HCT116 (cell line): Measurements from ENCODE around the gene ZNF80. TPM values are rescaled to one million over a fixed set of nuclear protein-coding genes. Genes with fewer than 3 reads are reported as not detected.

Experiments
- ATAC-seq: fragments of 200-7000 bp; cut with Tn5 transposase; 2 replicates; pipeline ENCODE4 v1.9.1; 2020; ENCODE audit warnings: mild to moderate bottlenecking, moderate library complexity
- BruUV-seq: library from RNA; stranded (reverse); fragments of 400-500 nt; replicated peaks from 2 replicates; lab custom pipeline; 2021; lab: Mats Ljungman, UMichigan
- CTCF ChIA-PET: fragments of 300-600 bp; sonication (Branson Sonifier 250); formaldehyde crosslinking; loops from one replicate; lab custom pipeline; 2021; ENCODE audit warnings: antibody characterized with exemption; lab: Charles Lee
- POLR2A ChIA-PET: fragments of 300-600, 350-600 bp; sonication (Branson Sonifier 250); formaldehyde crosslinking; loops from one replicate; lab custom pipeline; 2021; ENCODE audit warnings: antibody characterized with exemption; lab: Charles Lee
- RAD21 ChIA-PET, 2 experiments: fragments of 300-600 bp; sonication (Branson Sonifier 250); formaldehyde crosslinking; loops; one replicate each; lab custom pipeline; 2023; ENCODE audit warnings: low total read pairs in 2 of 2; ENCODE audit not compliant: uncharacterized antibody in 2 of 2, unreplicated experiment in 2 of 2, low non-redundant PET in 1 of 2; lab: Charles Lee
- DNase-seq: peaks from one replicate; pipeline ENCODE4 v3.0.0-alpha.2; 2010; ENCODE audit warnings: low read depth, low spot score
- H2AFZ ChIP-seq: fragments of 200-600 bp; shearing (Covaris generic), sonication (generic); 2 replicates; pipeline ENCODE4 v1.6.1; 2017; ENCODE audit warnings: low read depth, mixed run types, mixed read lengths, antibody characterized with exemption, low read length; ENCODE audit not compliant: poor library complexity, severe bottlenecking
- H3K27ac ChIP-seq: 2 replicates; pipeline ENCODE4 v1.5.1; 2012; ENCODE audit warnings: low read depth, low read length
- H3K27me3 ChIP-seq: fragments of 200-600 bp; sonication (generic); 2 replicates; pipeline ENCODE4 v1.6.1; 2016; ENCODE audit warnings: mixed run types, low read length, mixed read lengths; ENCODE audit not compliant: insufficient read depth
- H3K36me3 ChIP-seq, 2 experiments: fragments of 200-500 bp in 1 of 2; fragments of 200-600 bp in 1 of 2; sonication (Bioruptor generic) in 1 of 2; sonication (generic) in 1 of 2; 2 replicates each; pipeline versions ENCODE4 v1.5.1 to v1.6.1; 2014 to 2016; ENCODE audit warnings: low read length in 2 of 2, inconsistent platforms in 1 of 2, mixed read lengths in 1 of 2, mixed run types in 1 of 2; ENCODE audit not compliant: insufficient read depth in 2 of 2, control insufficient read depth in 1 of 2
- H3K4me1 ChIP-seq, 2 experiments: fragments of 200-600 bp in 1 of 2; sonication (generic) in 1 of 2; 2 replicates each; pipeline versions ENCODE4 v1.5.1 to v1.6.1; 2012 to 2017; ENCODE audit warnings: low read length in 2 of 2, inconsistent platforms in 1 of 2, mild to moderate bottlenecking in 1 of 2, mixed read lengths in 1 of 2, mixed run types in 1 of 2, moderate library complexity in 1 of 2; ENCODE audit not compliant: insufficient read depth in 2 of 2, control insufficient read depth in 1 of 2
- H3K4me2 ChIP-seq: fragments of 200-600 bp; sonication (generic); 2 replicates; pipeline ENCODE4 v1.6.1; 2017; ENCODE audit warnings: mixed run types, low read length, mixed read lengths
- H3K4me3 ChIP-seq, 2 experiments: fragments of 200-600 bp in 1 of 2; sonication (generic) in 1 of 2; replicated peaks in 1 of 2; 2 replicates each; pipeline ENCODE4 v1.5.1; 2011 to 2016; ENCODE audit warnings: low read length in 2 of 2, control low read depth in 1 of 2, low read depth in 1 of 2, mild to moderate bottlenecking in 1 of 2, mixed read lengths in 1 of 2, mixed run types in 1 of 2
- H3K79me2 ChIP-seq: fragments of 200-600 bp; sonication (generic); 2 replicates; pipeline ENCODE4 v1.6.1; 2017; ENCODE audit warnings: mild to moderate bottlenecking, mixed run types, low read length, moderate library complexity, mixed read lengths; ENCODE audit not compliant: insufficient read depth
- H3K9ac ChIP-seq: fragments of 200-600 bp; sonication (generic); 2 replicates; pipeline ENCODE4 v1.6.1; 2016; ENCODE audit warnings: low read length, mixed read lengths
- H3K9me2 ChIP-seq: fragments of 200-600 bp; sonication (generic), shearing (Covaris generic); 2 replicates; pipeline ENCODE4 v1.6.1; 2017; ENCODE audit warnings: mixed run types, mild to moderate bottlenecking, moderate library complexity; ENCODE audit not compliant: insufficient read depth
- H3K9me3 ChIP-seq, 2 experiments: fragments of 200-500 bp in 1 of 2; fragments of 200-600 bp in 1 of 2; sonication (Bioruptor generic) in 1 of 2; sonication (generic) in 1 of 2; 2 replicates each; pipeline ENCODE4 v1.6.1; 2014 to 2017; ENCODE audit warnings: low read length in 2 of 2, mixed read lengths in 2 of 2, inconsistent platforms in 1 of 2, low read depth in 1 of 2, mild to moderate bottlenecking in 1 of 2, mixed run types in 1 of 2, moderate library complexity in 1 of 2; ENCODE audit not compliant: control insufficient read depth in 1 of 2, insufficient read depth in 1 of 2
- H4K20me1 ChIP-seq: fragments of 200-600 bp; sonication (generic), shearing (Covaris generic); 2 replicates; pipeline ENCODE4 v1.6.1; 2017; ENCODE audit warnings: mixed run types, mild to moderate bottlenecking, moderate library complexity; ENCODE audit not compliant: insufficient read depth
- CBX3 ChIP-seq: IDR thresholded peaks from 2 replicates; pipeline ENCODE4 v1.6.1; 2012; ENCODE audit warnings: low read depth
- CTCF ChIP-seq, 3 experiments: fragments of 200-600 bp in 1 of 3; sonication (generic) in 1 of 3; IDR thresholded peaks in 2 of 3; conservative IDR thresholded peaks in 1 of 3; 2 replicates each; pipeline ENCODE4 v1.5.1; 2012 to 2017; ENCODE audit warnings: low read depth in 2 of 3, low read length in 2 of 3, antibody characterized with exemption in 1 of 3, borderline replicate concordance in 1 of 3, control low read depth in 1 of 3, mild to moderate bottlenecking in 1 of 3, mixed read lengths in 1 of 3, mixed run types in 1 of 3, moderate library complexity in 1 of 3; ENCODE audit not compliant: insufficient read depth in 1 of 3
- EGR1 ChIP-seq: IDR thresholded peaks from 2 replicates; pipeline ENCODE4 v1.6.1; 2012; ENCODE audit warnings: low read depth
- ELF1 ChIP-seq: IDR thresholded peaks from 2 replicates; pipeline ENCODE4 v1.6.1; 2012; ENCODE audit warnings: low read depth, borderline replicate concordance
- EZH2 ChIP-seq: fragments of 200-600 bp; sonication (generic); IDR thresholded peaks from 2 replicates; pipeline ENCODE4 v1.6.1; 2017; ENCODE audit warnings: antibody characterized with exemption, mixed run types
- EZH2phosphoT487 ChIP-seq: fragments of 200-600 bp; IDR thresholded peaks from 2 replicates; pipeline ENCODE4 v1.6.1; 2018; ENCODE audit warnings: antibody characterized with exemption, borderline replicate concordance
- FOSL1 ChIP-seq: IDR thresholded peaks from 2 replicates; pipeline ENCODE4 v1.6.1; 2012; ENCODE audit warnings: low read depth
- JUND ChIP-seq: IDR thresholded peaks from 2 replicates; pipeline ENCODE4 v1.6.1; 2012
- RAD21 ChIP-seq: IDR thresholded peaks from 2 replicates; pipeline ENCODE4 v1.6.1; 2012; ENCODE audit warnings: low read depth, mild to moderate bottlenecking
- SIN3A ChIP-seq: IDR thresholded peaks from 2 replicates; pipeline ENCODE4 v1.6.1; 2012; ENCODE audit warnings: low read depth
- SP1 ChIP-seq: IDR thresholded peaks from 2 replicates; pipeline ENCODE4 v1.6.1; 2012; ENCODE audit warnings: low read depth
- TCF7L2 ChIP-seq: IDR thresholded peaks from 2 replicates; pipeline ENCODE4 v1.7.0; 2011; ENCODE audit warnings: borderline replicate concordance, inconsistent platforms; ENCODE audit not compliant: insufficient read depth, insufficient read length; ENCODE audit errors: extremely low read depth
- YY1 ChIP-seq: IDR thresholded peaks from 2 replicates; pipeline ENCODE4 v1.6.1; 2011; ENCODE audit warnings: low read length, low read depth, moderate library complexity, mild to moderate bottlenecking; ENCODE audit not compliant: insufficient replicate concordance; ENCODE audit errors: extremely low read depth
- ZBTB33 ChIP-seq: IDR thresholded peaks from 2 replicates; pipeline ENCODE4 v1.6.1; 2011; ENCODE audit warnings: mild to moderate bottlenecking, low read length, moderate library complexity; ENCODE audit not compliant: insufficient replicate concordance; ENCODE audit errors: extremely low read depth
- ZFX ChIP-seq: fragments of 450-650 bp; IDR thresholded peaks from 2 replicates; pipeline ENCODE4 v1.6.1; 2017
- intact Hi-C: fragments of 100-400 bp; cut with micrococcal nuclease; formaldehyde crosslinking; loops from 2 replicates; pipeline ENCODE4 v1.10.0; 2022
- total RNA-seq: library from RNA; stranded (reverse); gene quantifications from one replicate; pipeline ENCODE4 v1.2.1, GENCODE V29; 2021; ENCODE audit not compliant: unreplicated experiment
- TF ChIP-seq, protein P1 (sequence below): IDR thresholded peaks from 2 replicates; pipeline ENCODE4 v1.6.1; 2012
- TF ChIP-seq, protein P2 (sequence below): IDR thresholded peaks from 2 replicates; pipeline ENCODE4 v1.6.1; 2012

The ZNF80 gene
- total RNA-seq, 1 experiment from 2014 or later, result 0.12 TPM

- Histone ChIP-seq H2AFZ (no peak overlapping the region), H3K27ac (no peak overlapping the region), H3K9me3 (peaks cover 0 to 17% of the 10 kb centered on the region in 2 experiments; a peak in 1 of 4 replicates), H3K4me3 (no peak overlapping the region), H3K9ac (no peak overlapping the region), H3K4me2 (no peak overlapping the region)
- POLR2A ChIA-PET, result no interaction called here
- RAD21 ChIA-PET, result no interaction called here
- TF ChIP-seq ZFX (no peak), EZH2 (no peak), SP1 (no peak), EGR1 (no peak), SIN3A (no peak), JUND (no peak), CTCF (IDR thresholded peaks at IDR 0.05 in 2 of 3, conservative IDR thresholded peaks at IDR 0.05 in 1 of 3; ENCODE audit: borderline replicate concordance in 1 of 3, insufficient read depth in 1 of 3, low read depth in 2 of 3, low read length in 2 of 3) (no peak), ELF1 (no peak), EZH2phosphoT487 (no peak), RAD21 (no peak), FOSL1 (no peak), CBX3 (no peak), TCF7L2 (no peak), ZBTB33 (no peak), YY1 (no peak)
- TF ChIP-seq, protein P1, sequence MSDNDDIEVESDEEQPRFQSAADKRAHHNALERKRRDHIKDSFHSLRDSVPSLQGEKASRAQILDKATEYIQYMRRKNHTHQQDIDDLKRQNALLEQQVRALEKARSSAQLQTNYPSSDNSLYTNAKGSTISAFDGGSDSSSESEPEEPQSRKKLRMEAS, result no peak
- TF ChIP-seq, protein P2, sequence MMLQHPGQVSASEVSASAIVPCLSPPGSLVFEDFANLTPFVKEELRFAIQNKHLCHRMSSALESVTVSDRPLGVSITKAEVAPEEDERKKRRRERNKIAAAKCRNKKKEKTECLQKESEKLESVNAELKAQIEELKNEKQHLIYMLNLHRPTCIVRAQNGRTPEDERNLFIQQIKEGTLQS, result no peak
- TF ChIP-seq, all 23 proteins: peak for 0
- no peak for ATAC-seq
- DNase-seq, result no peak
- CTCF ChIA-PET, result no interaction called here
- H4K20me1 ChIP-seq, result no peaks in the 10 kb centered on the region
- H3K9me2 ChIP-seq, result no peaks in the 10 kb centered on the region; the same call in 1 of the 2 replicates
- BruUV-seq, result no TSS peak
- intact Hi-C loops, result no loop called here
- H3K27me3 ChIP-seq, result peaks cover 9% of the 10 kb centered on the region; the same call in 1 of the 2 replicates
- no peaks in the 10 kb centered on the region for H3K36me3 ChIP-seq
- no peaks in the 10 kb centered on the region for H3K4me1 ChIP-seq
- no peaks in the 10 kb centered on the region for H3K79me2 ChIP-seq
Observed at GRCh38 chr3:114221165-114221880, 16.1 kb downstream of the ZNF80 start.
